Lung (tissue), 12 donors: ENCODE data around the gene SDK1. TPM values are rescaled to one million over a fixed set of nuclear protein-coding genes. Genes with fewer than 3 reads are reported as not detected.

Source experiments
- ATAC-seq: fragments of 200-7000 bp; cut with Tn5 transposase; one replicate; pipeline ENCODE4 v1.9.1; 2020; ENCODE audit warnings: moderate number of reproducible peaks; ENCODE audit not compliant: insufficient read depth, low FRiP score
- DNase-seq, 3 donors: peaks; one replicate each; pipeline ENCODE4 v3.0.0-alpha.2; 2013 to 2017
- H3K27ac ChIP-seq, 2 donors: one replicate each; pipeline ENCODE4 v1.5.1; 2013; ENCODE audit warnings: mild to moderate bottlenecking in 2 of 2, moderate library complexity in 2 of 2, control low read depth in 1 of 2, inconsistent platforms in 1 of 2, low read depth in 1 of 2, low read length in 1 of 2
- H3K27me3 ChIP-seq, 3 donors: one replicate each; pipeline ENCODE4 v1.5.1; 2013; ENCODE audit warnings: low read length in 2 of 3; ENCODE audit not compliant: control insufficient read depth in 3 of 3, insufficient read depth in 3 of 3
- H3K36me3 ChIP-seq, 4 donors: one replicate each; pipeline ENCODE4 v1.5.1; 2013; ENCODE audit warnings: low read length in 4 of 4, mild to moderate bottlenecking in 1 of 4, moderate library complexity in 1 of 4; ENCODE audit not compliant: control insufficient read depth in 4 of 4, insufficient read depth in 4 of 4
- H3K4me1 ChIP-seq, 5 donors: one replicate each; pipeline ENCODE4 v1.5.1; 2013; ENCODE audit warnings: low read length in 5 of 5, mild to moderate bottlenecking in 2 of 5, moderate library complexity in 1 of 5; ENCODE audit not compliant: control insufficient read depth in 5 of 5, insufficient read depth in 5 of 5
- H3K4me3 ChIP-seq: one replicate; pipeline ENCODE4 v1.5.1; 2013; ENCODE audit warnings: mild to moderate bottlenecking, control low read depth, moderate library complexity
- H3K9ac ChIP-seq, 2 donors: one replicate each; pipeline ENCODE4 v1.5.1; 2013; ENCODE audit warnings: low read length in 2 of 2, control low read depth in 1 of 2; ENCODE audit not compliant: insufficient read depth in 1 of 2
- H3K9me3 ChIP-seq, 4 donors: one replicate each; pipeline ENCODE4 v1.5.1; 2013; ENCODE audit warnings: low read length in 3 of 4, mild to moderate bottlenecking in 1 of 4, moderate library complexity in 1 of 4; ENCODE audit not compliant: control insufficient read depth in 4 of 4, insufficient read depth in 3 of 4
- CTCF ChIP-seq: IDR thresholded peaks from 2 replicates; pipeline ENCODE4 v1.5.1; 2012; ENCODE audit warnings: mild to moderate bottlenecking; ENCODE audit errors: control extremely low read depth, extremely low read depth
- WGBS, 2 donors: extraction: QIAGEN DNeasy Blood & Tissue Kit; methylation state at CpG; one replicate each; pipeline ENCODE4 v1.1.7; 2013; 5-methylcytosine and 5-hydroxymethylcytosine counted together
- polyA plus RNA-seq, 2 donors: library from polyadenylated mRNA; stranded (reverse); fragments of 200-250 nt; gene quantifications; one replicate each; pipeline ENCODE4 v1.2.1, GENCODE V29; 2013
- total RNA-seq, 2 donors: library from RNA; depleted of rRNA in 1 of 2; stranded (reverse); fragments of >200 nt in 1 of 2; gene quantifications; one replicate each; pipeline ENCODE4 v1.2.1, GENCODE V29; 2014 to 2021
- donor health status: control.
- donor health status: control.
- donor health status: Bipolar disorder and iron deficiency.
- donor health status: healthy.
- donor health status: DM: yes; HTN: yes; CAD: no.

SDK1 gene
- total and polyA plus RNA-seq, 4 donors = 3.7 to 30.1 (median 12.7) TPM

DNA sequence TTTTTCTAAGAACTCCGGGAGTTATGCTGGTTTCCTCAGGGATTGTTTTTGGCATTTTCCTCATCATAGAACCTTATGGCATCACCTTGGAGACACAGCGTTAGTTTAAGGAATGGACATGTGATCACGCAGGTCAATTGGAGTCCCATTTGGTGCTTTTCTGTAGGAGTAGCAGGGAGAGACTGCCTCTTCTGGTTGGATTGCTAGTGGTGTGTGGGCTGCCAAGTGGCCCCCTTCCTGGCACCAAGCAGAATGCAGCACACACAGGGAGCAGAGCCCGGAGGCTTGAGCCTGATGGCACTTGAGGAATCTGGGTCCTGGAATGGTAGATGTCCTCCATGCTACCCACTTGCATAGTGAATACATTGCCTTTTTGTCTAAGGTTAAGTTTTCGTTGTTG is 57.9 kb downstream of the SDK1 start:
- Histone ChIP-seq H3K4me3 (no peak overlapping the region), H3K4me1 (peaks cover 0 to 1% (median 0%) of the 10 kb centered on the region in 5 donors), H3K9ac (no peak overlapping the region), H3K27ac (no peak overlapping the region), H3K27me3 (no peaks in the 10 kb centered on the region), H3K9me3 (peaks cover 0 to 2% (median under 1%) of the 10 kb centered on the region in 4 donors), H3K36me3 (no peaks in the 10 kb centered on the region)
- 92 to 93% methylated on average over 5 of the region's 5 CpGs for WGBS, 2 donors
- no peak for TF ChIP-seq CTCF
- ATAC-seq = no peak
- no peak for DNase-seq

- DNase-seq (no peak), ATAC-seq (no peak)
- H3K4me1 ChIP-seq = peaks cover 0 to 3% (median 0%) of the 10 kb centered on the region in 5 donors
- no peak overlapping the region for H3K27ac ChIP-seq
- TF ChIP-seq CTCF = no peak
- H3K9me3 ChIP-seq = peaks cover 0 to 2% (median under 1%) of the 10 kb centered on the region in 4 donors
- WGBS, 2 donors = 57 to 68% methylated on average over 1 of the region's 1 CpG
- no peak overlapping the region for H3K4me3 ChIP-seq
- no peak overlapping the region for H3K9ac ChIP-seq
- H3K36me3 ChIP-seq = no peaks in the 10 kb centered on the region
- H3K27me3 ChIP-seq = no peaks in the 10 kb centered on the region
Measured at GRCh38 chr7:3367261-3367660, 66.2 kb downstream of the SDK1 start.

DNA sequence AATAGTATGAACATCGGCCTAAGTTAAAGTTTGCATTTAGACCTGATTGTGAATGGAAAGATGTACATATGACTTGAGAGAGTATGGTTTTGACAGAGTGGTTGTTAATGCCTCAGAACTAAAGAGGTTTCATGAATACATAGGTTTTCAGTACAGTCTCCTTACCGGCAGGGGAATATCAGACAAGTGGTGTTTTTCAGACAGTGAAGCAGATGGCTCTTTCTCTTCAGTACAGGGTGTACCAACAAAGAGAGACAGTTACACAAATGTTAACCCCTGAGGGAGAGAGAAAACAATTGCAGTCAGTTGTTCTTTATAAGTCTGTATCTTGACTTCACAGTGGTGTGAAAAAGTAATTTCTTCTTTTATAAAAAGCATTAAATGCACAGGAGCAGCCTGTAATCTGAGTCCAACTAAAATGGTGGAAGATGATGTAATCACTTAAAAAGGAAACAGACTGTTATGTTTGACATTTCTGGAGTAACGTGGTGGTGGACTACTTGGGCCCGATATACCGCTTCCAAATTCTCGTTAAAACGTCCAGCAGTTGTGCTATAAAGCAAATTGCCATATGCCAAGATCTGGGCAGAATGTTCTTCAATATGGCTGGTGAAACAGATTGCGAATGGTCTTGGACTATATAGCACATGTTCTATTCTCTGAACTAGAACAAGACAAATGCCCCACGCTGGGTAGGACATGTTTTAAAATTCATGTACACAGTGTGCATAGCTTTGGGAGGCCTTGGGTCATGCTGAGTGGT is 69.2 kb downstream of the SDK1 start:
- DNase-seq (no peak), ATAC-seq (no peak)
- Histone ChIP-seq H3K27me3 (no peaks in the 10 kb centered on the region), H3K27ac (no peak overlapping the region), H3K4me3 (no peak overlapping the region), H3K4me1 (peaks cover 0 to 3% (median 0%) of the 10 kb centered on the region in 5 donors), H3K9me3 (no peaks in the 10 kb centered on the region), H3K36me3 (no peaks in the 10 kb centered on the region), H3K9ac (no peak overlapping the region)
- WGBS, 2 donors = 83 to 85% methylated on average over 9 of the region's 9 CpGs
- TF ChIP-seq CTCF = no peak

DNA sequence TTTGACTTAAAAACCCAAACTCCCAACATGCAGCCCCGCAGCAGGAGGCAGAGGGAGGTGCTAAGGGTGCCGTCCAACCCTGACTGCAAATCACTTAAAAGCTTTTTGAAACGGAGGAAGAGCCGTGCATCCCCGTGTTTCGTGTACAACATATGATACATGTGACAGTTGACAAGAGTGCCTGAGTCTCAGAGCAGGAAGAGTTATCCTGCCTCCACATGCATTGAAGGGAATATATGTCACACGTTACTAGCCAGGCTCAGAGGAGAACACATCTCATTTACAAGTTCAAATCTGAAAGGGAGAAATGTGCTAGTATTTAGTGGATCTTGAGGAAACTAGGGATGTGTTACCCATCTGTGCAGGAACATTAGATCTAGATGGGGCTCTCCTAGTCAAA is 69.9 kb downstream of the SDK1 start:
- WGBS, 2 donors = 91 to 95% methylated on average over 7 of the region's 7 CpGs

More for the DNA sequence above, 69.9 kb downstream of the SDK1 start:
- Histone ChIP-seq H3K9me3 (peaks cover 0 to 2% (median 0%) of the 10 kb centered on the region in 4 donors), H3K4me3 (no peak overlapping the region), H3K27me3 (no peaks in the 10 kb centered on the region), H3K36me3 (no peaks in the 10 kb centered on the region), H3K9ac (no peak overlapping the region), H3K4me1 (peaks cover 0 to 3% (median 0%) of the 10 kb centered on the region in 5 donors), H3K27ac (no peak overlapping the region)
- no peak for DNase-seq
- no peak for TF ChIP-seq CTCF
- no peak for ATAC-seq
